ENCODE results near the gene ARHGEF9.
A peak's percentile ranks its signal among the peaks of the same experiment; 100 is the strongest.

The ARHGEF9 gene

DNA sequence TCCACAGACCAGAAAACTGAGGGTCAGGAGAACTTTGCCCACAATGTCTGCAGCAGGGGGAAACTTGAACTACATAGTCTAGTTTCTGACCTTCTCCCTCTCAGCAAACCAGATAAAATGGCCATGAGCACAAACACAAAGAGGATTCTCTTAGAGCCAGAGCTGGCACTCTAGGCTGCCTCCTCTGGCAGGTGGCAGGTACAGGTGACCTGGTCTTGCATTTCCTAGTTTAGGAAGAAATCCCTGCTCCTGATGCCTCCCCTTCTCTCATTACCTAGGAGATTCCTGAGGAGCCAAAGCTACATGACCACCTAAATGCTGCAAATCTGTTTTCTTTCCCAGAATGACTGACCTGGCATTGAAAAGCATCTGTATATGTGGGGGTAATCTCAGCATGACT lies 45.1 kb downstream of the ARHGEF9 start:
- TF ChIP-seq, protein P1, sequence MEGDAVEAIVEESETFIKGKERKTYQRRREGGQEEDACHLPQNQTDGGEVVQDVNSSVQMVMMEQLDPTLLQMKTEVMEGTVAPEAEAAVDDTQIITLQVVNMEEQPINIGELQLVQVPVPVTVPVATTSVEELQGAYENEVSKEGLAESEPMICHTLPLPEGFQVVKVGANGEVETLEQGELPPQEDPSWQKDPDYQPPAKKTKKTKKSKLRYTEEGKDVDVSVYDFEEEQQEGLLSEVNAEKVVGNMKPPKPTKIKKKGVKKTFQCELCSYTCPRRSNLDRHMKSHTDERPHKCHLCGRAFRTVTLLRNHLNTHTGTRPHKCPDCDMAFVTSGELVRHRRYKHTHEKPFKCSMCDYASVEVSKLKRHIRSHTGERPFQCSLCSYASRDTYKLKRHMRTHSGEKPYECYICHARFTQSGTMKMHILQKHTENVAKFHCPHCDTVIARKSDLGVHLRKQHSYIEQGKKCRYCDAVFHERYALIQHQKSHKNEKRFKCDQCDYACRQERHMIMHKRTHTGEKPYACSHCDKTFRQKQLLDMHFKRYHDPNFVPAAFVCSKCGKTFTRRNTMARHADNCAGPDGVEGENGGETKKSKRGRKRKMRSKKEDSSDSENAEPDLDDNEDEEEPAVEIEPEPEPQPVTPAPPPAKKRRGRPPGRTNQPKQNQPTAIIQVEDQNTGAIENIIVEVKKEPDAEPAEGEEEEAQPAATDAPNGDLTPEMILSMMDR (IDR thresholded peaks at IDR 0.05; ENCODE audit: low read depth, low read length), result no peak
- no peak overlapping the region for H3K4me3 ChIP-seq (replicated peaks in 1 of 2; ENCODE audit: low read depth in 2 of 2, low read length in 2 of 2)
- no peak for DNase-seq (ENCODE audit: low read depth in 2 of 2)

- H3K4me3 ChIP-seq (replicated peaks in 1 of 2; ENCODE audit: low read depth in 2 of 2, low read length in 2 of 2), result no peak overlapping the region
- DNase-seq (ENCODE audit: low read depth in 2 of 2), result no peak
- TF ChIP-seq, protein P1 (IDR thresholded peaks at IDR 0.05; ENCODE audit: low read depth, low read length), result no peak
Observed at GRCh38 chrX:63738696-63739095, 46.3 kb downstream of the ARHGEF9 start.

DNA sequence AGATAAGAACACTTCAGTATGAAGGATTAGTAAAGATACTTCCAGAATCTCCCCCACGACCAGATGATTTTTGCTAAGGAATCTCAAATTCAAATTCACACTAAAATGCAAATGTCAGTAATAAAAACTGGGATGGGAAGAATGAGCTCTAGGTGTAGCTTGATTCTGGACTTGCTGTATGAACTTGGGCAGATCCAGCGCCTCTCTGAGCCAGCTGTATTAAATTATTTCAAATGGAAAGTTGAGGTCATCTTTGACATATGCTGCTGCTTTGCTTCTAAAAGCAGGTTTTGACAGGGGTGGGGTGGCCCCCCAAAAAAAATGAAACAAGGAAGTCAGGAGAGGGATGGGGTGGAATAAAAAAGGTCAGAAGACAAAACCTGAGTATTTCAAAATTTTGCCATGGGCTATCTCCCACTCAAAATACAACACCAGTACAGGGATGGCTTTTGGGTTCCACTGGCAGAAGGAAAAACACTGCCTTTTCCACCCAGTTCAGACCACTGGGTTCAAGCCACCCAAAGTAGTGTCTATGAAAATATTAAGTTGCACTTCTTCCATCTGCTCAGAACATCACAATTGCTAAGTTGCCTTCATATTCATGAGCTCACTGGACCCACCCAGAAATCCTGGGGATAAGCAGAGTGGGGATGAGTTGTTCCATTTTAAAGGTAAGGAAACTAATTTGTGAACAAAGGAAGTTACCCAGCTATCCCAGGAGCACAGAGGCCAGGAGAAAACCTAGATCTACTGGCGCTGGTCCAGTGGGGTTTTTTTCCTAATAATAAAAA lies 47.7 kb downstream of the ARHGEF9 start:
- H3K4me3 ChIP-seq (replicated peaks in 1 of 2; ENCODE audit: low read depth in 2 of 2, low read length in 2 of 2), result no peak overlapping the region
- TF ChIP-seq, protein P1 (IDR thresholded peaks at IDR 0.05; ENCODE audit: low read depth, low read length), result no peak
- no peak for DNase-seq (ENCODE audit: low read depth in 2 of 2)

DNA sequence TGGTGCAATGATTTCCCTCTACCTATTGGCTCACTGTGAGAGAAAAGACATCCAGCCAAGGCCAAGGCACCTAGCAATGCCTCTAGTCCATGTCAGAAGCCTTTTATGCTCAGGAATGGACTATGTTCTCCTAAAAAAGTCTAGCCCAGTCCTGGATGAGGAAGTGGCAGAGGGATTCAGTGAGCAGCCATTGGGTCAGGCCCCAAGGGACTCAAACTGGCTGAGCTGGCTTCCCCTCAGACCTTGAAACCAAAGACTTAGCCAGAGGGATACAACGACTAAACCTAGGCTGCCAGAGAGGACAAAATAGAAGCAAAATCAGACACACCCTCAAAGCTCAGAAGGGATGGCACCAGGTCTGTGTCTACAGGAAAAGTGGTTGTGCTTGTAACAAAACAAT lies 49.1 kb downstream of the ARHGEF9 start:
- TF ChIP-seq, protein P1 (IDR thresholded peaks at IDR 0.05; ENCODE audit: low read depth, low read length), result no peak
- H3K4me3 ChIP-seq (replicated peaks in 1 of 2; ENCODE audit: low read depth in 2 of 2, low read length in 2 of 2), result no peak overlapping the region
- peak in 1 of 2 donors; percentile 30 for DNase-seq (ENCODE audit: low read depth in 2 of 2)

- TF ChIP-seq, protein P1 (IDR thresholded peaks at IDR 0.05; ENCODE audit: low read depth, low read length), result no peak
- peak in 1 of 2 donors; percentile 8 for DNase-seq (ENCODE audit: low read depth in 2 of 2)
- no peak overlapping the region for H3K4me3 ChIP-seq (replicated peaks in 1 of 2; ENCODE audit: low read depth in 2 of 2, low read length in 2 of 2)
Observed at GRCh38 chrX:63720293-63720692, 64.7 kb downstream of the ARHGEF9 start.

GRCh38 chrX:63719633-63720032 lies 65.4 kb downstream of the ARHGEF9 start:
- no peak for DNase-seq (ENCODE audit: low read depth in 2 of 2)
- TF ChIP-seq, protein P1 (IDR thresholded peaks at IDR 0.05; ENCODE audit: low read depth, low read length), result no peak
- no peak overlapping the region for H3K4me3 ChIP-seq (replicated peaks in 1 of 2; ENCODE audit: low read depth in 2 of 2, low read length in 2 of 2)
